Aorta (tissue), 5 donors: ENCODE data around the gene ABI1. TPM values are rescaled to one million over a fixed set of nuclear protein-coding genes. Genes with fewer than 3 reads are reported as not detected.

Experiments
- ATAC-seq: fragments of 200-7000 bp; cut with Tn5 transposase; one replicate; pipeline ENCODE4 v1.9.1; 2022; ENCODE audit warnings: moderate library complexity; ENCODE audit not compliant: low FRiP score
- DNase-seq, 2 donors: peaks; one replicate each; pipeline ENCODE4 v3.0.0-alpha.2; 2020
- H3K27ac ChIP-seq, 2 donors: one replicate each; pipeline ENCODE4 v1.5.1; 2013; ENCODE audit warnings: low read length in 2 of 2, mild to moderate bottlenecking in 2 of 2, moderate library complexity in 2 of 2, control low read depth in 1 of 2, inconsistent platforms in 1 of 2, low read depth in 1 of 2
- H3K27me3 ChIP-seq, 2 donors: one replicate each; pipeline ENCODE4 v1.6.1; 2013; ENCODE audit warnings: control low read depth in 1 of 2, low read length in 1 of 2, mild to moderate bottlenecking in 1 of 2, moderate library complexity in 1 of 2; ENCODE audit not compliant: insufficient read depth in 2 of 2, control insufficient read depth in 1 of 2
- H3K36me3 ChIP-seq, 2 donors: one replicate each; pipeline ENCODE4 v1.6.1; 2013; ENCODE audit warnings: control low read depth in 1 of 2, low read length in 1 of 2, mild to moderate bottlenecking in 1 of 2; ENCODE audit not compliant: insufficient read depth in 2 of 2, control insufficient read depth in 1 of 2
- H3K4me1 ChIP-seq, 2 donors: one replicate each; pipeline ENCODE4 v1.6.1; 2013; ENCODE audit warnings: low read length in 2 of 2, control low read depth in 1 of 2, mild to moderate bottlenecking in 1 of 2, moderate library complexity in 1 of 2; ENCODE audit not compliant: insufficient read depth in 2 of 2, control insufficient read depth in 1 of 2
- H3K4me3 ChIP-seq, 2 donors: one replicate each; pipeline ENCODE4 v1.5.1; 2013; ENCODE audit warnings: low read length in 2 of 2, control low read depth in 1 of 2, mild to moderate bottlenecking in 1 of 2
- H3K9me3 ChIP-seq: one replicate; pipeline ENCODE4 v1.6.1; 2013; ENCODE audit warnings: mild to moderate bottlenecking, low read length; ENCODE audit not compliant: control insufficient read depth
- WGBS, 2 donors: extraction: QIAGEN DNeasy Blood & Tissue Kit; methylation state at CpG; one replicate each; pipeline ENCODE4 v1.1.7; 2013; 5-methylcytosine and 5-hydroxymethylcytosine counted together
- intact Hi-C, 2 donors: fragments of 100-400 bp; cut with DNase I; formaldehyde crosslinking; loops; one replicate each; pipeline versions ENCODE4 v1.14.2 to v1.15.0; 2022
- polyA plus RNA-seq, 2 donors: library from polyadenylated mRNA; stranded (reverse); fragments of 200-250 nt; gene quantifications; one replicate each; pipeline ENCODE4 v1.2.3, GENCODE V29; 2013
- total RNA-seq, 2 donors: library from RNA; stranded (reverse); fragmentation: NEBNext Ultra II Directional; extraction: Animal tissue kit (Norgen Biotek cat#: 25700); gene quantifications; one replicate each; pipeline ENCODE4 v1.2.1, GENCODE V29; 2021
- donor health status: healthy with polysubstance abuse.
- donor health status: Bipolar disorder and iron deficiency.
- donor health status: DM: no; HTN: no; CAD: no.
- donor health status: DM: no; HTN: no; CAD: no.
- donor health status: DM: yes; HTN: yes; CAD: no.

ABI1 gene
- total and polyA plus RNA-seq, 4 donors, result 20.8 to 60.3 (median 40.9) TPM

DNA sequence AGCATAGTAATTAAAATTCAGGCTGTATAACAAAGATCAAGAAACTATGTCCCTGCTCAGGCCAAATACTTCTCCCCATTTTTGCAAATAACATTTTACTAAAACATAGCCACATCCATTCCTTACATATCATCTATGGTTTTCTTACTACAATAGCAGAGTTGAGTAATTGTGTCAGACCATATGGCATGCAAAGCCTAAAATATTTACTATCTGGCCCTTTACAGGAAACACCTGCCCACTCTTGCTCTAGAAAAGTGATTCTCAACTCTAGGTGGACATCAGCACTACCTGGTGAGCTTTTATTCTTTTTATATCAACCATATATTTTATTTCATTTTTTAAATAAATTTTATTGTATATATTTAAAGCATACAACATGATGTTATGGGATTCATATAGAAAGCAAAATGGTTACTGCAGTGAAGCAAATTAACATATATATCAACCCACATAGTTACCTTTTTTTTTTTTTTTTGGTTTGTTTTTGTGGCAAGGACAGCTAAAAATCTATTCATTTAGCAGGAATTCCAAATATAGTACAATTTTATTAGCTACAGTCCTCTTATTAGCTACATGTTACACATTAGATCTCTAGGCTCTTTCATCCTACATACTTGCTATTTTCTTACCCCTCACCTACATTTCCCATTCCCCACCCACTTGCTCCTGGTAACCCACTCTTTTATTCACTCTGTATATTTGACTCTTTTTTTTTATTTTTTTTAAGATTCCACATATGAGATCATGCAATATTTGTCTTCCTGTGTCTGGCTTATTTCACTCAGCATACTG is 19.6 kb downstream of the ABI1 start:
- peaks cover 0 to 5% of the 10 kb centered on the region in 2 donors for H3K4me1 ChIP-seq
- ATAC-seq, result no peak
- no peak overlapping the region for H3K4me3 ChIP-seq
- DNase-seq, result no peak
- no peak overlapping the region for H3K27ac ChIP-seq
- intact Hi-C loops, result no loop called here
- H3K36me3 ChIP-seq, result peaks cover 0 to 4% of the 10 kb centered on the region in 2 donors
- H3K27me3 ChIP-seq, result no peaks in the 10 kb centered on the region
- no peaks in the 10 kb centered on the region for H3K9me3 ChIP-seq

DNA sequence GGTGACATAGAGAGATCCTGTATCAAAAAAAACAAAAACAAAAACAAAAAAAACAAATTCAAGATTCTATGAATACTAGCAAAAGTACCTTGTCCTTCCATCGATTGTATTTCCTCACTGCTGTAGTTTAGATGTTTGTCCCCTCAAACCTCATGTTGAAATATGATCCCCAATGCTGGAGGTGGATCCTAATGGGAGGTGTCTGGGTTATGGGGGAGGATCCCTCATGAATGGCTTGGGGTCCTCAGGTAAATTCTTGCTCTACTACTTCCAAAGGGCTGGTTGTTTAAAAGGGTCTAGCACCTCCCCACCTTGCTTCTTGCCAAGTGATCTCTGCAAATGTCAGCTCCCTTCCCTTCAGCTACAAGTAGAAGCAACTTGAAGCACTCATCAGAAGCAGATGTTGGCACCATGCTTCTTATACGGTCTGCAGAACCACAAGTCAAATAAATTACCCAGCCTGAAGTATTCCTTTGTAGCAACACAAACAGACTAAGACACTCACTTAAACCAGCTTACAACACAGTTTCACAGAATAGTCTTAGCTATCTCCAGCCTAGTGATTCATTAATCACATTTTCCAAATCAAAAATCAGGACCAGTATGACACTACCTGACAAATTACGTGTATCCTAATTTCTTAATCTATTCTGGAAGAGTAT is 20.7 kb downstream of the ABI1 start:
- Histone ChIP-seq H3K9me3 (no peaks in the 10 kb centered on the region), H3K4me3 (no peak overlapping the region), H3K27me3 (no peaks in the 10 kb centered on the region), H3K27ac (no peak overlapping the region), H3K4me1 (peaks cover 0 to 5% of the 10 kb centered on the region in 2 donors), H3K36me3 (peaks cover 0 to 4% of the 10 kb centered on the region in 2 donors)
- intact Hi-C loops, result no loop called here
- ATAC-seq (no peak), DNase-seq (no peak)
- 65 to 72% methylated on average over 3 of the region's 3 CpGs for WGBS, 2 donors

DNA sequence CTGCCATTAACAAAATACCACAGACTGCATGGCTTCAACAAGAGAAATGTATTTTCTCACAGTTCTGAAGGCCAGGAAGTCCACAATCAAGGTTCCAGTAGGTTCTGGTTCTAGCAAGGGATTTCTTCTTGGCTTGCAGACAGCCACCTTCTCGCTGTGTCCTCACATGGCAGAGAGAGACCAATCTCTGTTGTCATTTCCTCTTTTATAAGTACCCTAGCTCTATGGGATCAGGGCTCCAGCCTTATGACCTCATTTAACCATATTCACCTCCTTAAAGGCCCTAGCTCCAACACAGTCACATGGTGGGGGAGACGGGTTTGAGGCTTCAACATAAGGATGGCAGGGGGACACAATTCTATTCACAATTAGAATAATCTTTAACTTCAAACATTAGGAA is 23.6 kb downstream of the ABI1 start:
- Histone ChIP-seq H3K36me3 (peaks cover 0 to 4% of the 10 kb centered on the region in 2 donors), H3K9me3 (no peaks in the 10 kb centered on the region), H3K27me3 (no peaks in the 10 kb centered on the region), H3K27ac (no peak overlapping the region), H3K4me3 (no peak overlapping the region), H3K4me1 (peaks cover 0 to 3% of the 10 kb centered on the region in 2 donors)
- DNase-seq, result no peak
- intact Hi-C loops, result no loop called here
- no peak for ATAC-seq
- 96 to 97% methylated on average over 2 of the region's 2 CpGs for WGBS, 2 donors

DNA sequence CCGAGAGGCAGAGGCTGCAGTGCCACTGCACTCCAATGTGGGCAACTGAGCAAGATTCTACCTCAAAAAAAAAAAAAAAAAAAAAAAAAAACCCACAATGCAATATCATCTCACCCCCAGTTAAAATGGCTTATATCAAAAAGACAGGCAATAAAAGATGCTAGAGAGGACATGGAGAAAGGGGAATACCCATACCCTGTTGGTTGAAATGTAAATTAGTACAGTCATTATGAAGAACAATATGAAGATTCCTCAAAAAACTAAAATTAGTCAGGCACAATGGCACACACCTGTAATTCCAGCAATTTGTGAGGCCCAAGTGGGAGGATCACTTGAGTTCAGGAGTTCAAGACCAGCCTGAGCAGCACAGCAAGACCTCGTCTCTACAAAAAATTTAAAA is 25.7 kb downstream of the ABI1 start:
- Histone ChIP-seq H3K4me1 (no peaks in the 10 kb centered on the region), H3K27ac (no peak overlapping the region), H3K9me3 (no peaks in the 10 kb centered on the region), H3K27me3 (no peaks in the 10 kb centered on the region), H3K4me3 (no peak overlapping the region), H3K36me3 (peaks cover 0 to 2% of the 10 kb centered on the region in 2 donors)
- no peak for DNase-seq
- intact Hi-C loops, result no loop called here
- 97 to 99% methylated on average over 2 of the region's 2 CpGs for WGBS, 2 donors
- no peak for ATAC-seq

DNA sequence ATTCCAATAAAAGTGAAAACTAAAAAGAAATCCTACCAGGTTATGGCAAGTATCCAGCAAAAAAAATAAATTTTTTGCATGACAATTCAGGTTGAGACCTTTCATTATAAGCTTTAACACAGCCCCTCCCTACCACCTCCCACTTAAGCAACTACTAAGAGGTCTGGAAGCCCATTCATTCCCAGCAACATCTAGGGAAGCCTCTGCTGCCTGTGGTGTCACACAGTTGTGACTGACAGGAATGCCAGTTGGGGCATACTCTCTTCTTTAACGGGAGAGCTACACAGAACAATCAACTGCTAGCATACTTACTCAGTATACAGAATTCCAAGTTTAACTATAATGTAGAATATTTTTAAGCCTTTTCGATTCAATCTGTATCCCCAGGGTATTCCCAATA is 27.8 kb downstream of the ABI1 start:
- intact Hi-C loops, result no loop called here
- Histone ChIP-seq H3K4me1 (no peaks in the 10 kb centered on the region), H3K9me3 (no peaks in the 10 kb centered on the region), H3K27me3 (no peaks in the 10 kb centered on the region), H3K27ac (no peak overlapping the region), H3K36me3 (no peaks in the 10 kb centered on the region), H3K4me3 (no peak overlapping the region)
- DNase-seq, result no peak
- 62 to 68% methylated on average over 2 of the region's 2 CpGs for WGBS, 2 donors
- no peak for ATAC-seq

DNA sequence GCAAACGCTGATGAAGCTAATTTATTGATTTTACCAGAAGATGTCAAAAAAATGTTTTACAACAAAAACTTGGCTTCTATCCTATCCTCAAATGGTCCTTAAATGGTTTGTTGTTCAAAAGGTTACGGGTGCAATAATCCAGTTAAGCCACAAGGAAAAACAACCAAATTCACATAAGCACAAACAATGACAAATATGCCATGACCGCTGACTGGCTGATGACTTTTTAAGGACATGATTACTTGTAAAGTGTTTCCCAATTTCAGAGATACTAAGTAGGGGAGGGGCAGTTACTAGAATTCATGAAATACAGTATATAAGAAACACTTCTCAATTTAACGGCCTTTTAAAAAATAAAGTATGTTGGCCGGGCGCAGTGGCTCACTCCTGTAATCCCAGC is 28.8 kb downstream of the ABI1 start:
- Histone ChIP-seq H3K27me3 (no peaks in the 10 kb centered on the region), H3K4me3 (no peak overlapping the region), H3K4me1 (no peaks in the 10 kb centered on the region), H3K27ac (no peak overlapping the region), H3K36me3 (no peaks in the 10 kb centered on the region), H3K9me3 (no peaks in the 10 kb centered on the region)
- intact Hi-C loops, result no loop called here
- WGBS, 2 donors, result 91 to 95% methylated on average over 6 of the region's 6 CpGs
- DNase-seq (no peak), ATAC-seq (no peak)

DNA sequence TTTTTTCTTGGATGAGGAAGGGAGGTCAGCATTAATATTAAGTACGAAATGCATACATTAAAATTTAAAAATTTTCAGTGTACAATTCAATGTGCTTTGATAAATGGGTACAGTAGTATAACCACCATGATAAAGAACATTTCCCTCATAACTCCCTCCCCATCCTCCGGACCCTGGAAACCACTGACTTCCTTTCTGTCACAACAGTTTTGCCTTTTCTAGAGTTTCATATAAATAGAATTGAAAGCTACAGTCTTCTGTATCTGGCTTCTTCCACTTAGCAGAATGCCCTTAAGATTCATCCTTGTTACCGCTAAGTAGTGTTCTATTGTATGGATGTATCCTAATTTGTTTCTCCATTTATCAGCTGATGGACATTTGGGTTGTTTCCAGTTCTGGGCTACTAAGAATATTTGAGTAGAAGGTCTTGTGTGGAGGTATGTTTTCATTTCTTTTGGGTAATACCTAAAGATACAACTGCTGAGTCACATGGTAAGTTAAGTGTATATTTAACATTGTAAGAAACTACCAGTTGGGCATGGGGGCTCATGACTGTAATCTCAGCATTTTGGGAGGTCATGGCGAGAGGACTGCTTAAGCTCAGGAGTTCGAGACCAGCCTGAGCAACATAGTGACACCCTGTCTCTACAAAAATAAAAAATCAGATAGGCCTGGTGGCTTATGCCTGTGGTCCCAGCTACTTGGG is 30.8 kb downstream of the ABI1 start:
- no peak for DNase-seq
- intact Hi-C loops, result no loop called here
- Histone ChIP-seq H3K4me3 (no peak overlapping the region), H3K27me3 (no peaks in the 10 kb centered on the region), H3K27ac (no peak overlapping the region), H3K9me3 (no peaks in the 10 kb centered on the region), H3K4me1 (no peaks in the 10 kb centered on the region), H3K36me3 (no peaks in the 10 kb centered on the region)
- 94 to 95% methylated on average over 5 of the region's 5 CpGs for WGBS, 2 donors
- no peak for ATAC-seq

DNA sequence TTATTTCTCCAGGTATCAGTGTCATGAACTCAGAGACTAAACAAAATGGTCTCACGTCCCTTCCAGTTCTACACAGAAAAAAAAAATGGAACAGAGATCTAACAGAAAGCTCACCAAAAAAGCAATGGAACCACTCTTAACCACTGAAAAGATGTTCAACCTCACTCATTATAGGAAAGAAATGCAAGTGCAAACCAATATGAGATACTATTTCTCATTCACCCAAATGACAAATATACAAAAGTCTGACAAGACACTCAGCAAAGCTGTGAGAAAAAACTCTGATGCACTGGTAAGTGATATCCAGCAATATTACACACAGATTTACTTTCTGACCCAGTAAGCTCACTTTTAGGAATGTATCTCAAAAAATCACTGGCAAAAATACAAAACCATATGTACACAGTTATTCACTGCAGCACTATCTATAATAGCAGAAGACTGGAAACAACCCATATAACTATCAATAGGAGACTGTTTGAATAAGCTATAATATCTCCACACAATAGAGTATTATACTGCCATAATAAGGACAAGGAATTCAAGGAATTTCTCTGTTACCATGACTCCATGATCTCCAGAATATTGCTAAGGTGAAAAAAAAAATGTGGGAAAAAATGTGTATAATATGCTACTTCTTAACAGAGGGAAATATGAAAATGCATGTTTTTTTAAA is 36.6 kb downstream of the ABI1 start:
- Histone ChIP-seq H3K27me3 (no peaks in the 10 kb centered on the region), H3K4me1 (no peaks in the 10 kb centered on the region), H3K9me3 (no peaks in the 10 kb centered on the region), H3K36me3 (no peaks in the 10 kb centered on the region), H3K27ac (no peak overlapping the region), H3K4me3 (no peak overlapping the region)
- DNase-seq (no peak), ATAC-seq (no peak)
- intact Hi-C loops, result no loop called here
- WGBS, 2 donors, result 78 to 90% methylated on average over 1 of the region's 1 CpG
